HT-29 (cell line): ENCODE measurements around the gene DENND1B. TPM values are rescaled to one million over a fixed set of nuclear protein-coding genes. Genes with fewer than 3 reads are reported as not detected.

Experiments
- DNase-seq: peaks from one replicate; pipeline ENCODE4 v3.0.0-alpha.2; 2015; ENCODE audit warnings: low spot score
- total RNA-seq: library from RNA; depleted of rRNA; stranded (reverse); fragments of >200 nt; shearing (Covaris generic); gene quantifications from 2 replicates; pipeline ENCODE4 v1.2.3, GENCODE V29; 2014

DENND1B gene
- total RNA-seq, 1 experiment from 2014 or later, result 4.1 TPM

DNA sequence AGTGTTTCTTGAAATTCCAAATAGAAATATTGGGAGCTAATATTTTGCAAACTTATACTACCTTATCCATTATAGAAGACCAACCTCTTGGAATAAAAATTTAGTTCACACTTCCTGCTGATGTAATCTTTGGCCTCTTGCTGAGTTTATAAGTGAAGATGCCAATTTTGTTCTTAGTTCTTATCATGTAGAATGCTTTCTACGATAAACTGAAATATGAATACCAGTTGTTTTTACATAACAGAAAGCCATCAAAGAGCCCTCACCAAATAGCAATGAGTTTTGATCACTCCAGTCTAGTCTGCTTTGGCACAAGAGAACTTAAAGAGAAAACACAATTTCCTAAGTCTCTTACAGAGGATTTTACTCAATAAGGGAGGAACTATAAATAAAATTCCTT, 89.5 kb downstream of the DENND1B start:
- DNase-seq, result no peak

DNA sequence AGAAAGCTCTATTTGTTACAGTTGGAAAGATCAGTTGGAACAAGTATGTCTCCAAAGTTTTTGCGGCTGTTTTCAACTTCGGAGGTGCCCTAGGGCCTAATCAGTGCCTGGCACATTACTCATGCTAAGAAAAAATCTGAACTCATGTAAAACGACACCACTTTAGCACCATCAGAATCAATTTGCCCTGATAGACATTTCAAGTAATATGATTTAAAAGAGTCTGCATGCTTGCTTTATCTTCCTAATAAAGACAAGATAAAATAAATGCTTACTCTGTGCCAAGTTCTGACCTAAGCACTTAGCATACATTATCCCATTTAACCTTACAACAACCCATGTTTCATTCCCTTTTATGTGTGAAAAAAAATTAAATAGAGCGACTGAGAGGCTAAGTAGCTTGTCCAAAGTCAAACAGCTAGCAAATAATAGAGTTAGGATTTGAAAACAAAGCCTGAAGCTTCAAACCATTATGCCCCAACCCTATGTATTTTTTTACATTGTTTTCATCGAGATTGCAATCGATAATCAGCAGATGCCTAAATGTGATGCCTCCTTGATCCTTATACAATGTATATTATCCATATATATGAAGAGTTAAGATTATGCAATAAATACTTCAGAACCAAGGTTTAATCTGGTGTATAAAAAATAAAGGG, 91.3 kb downstream of the DENND1B start:
- DNase-seq, result no peak

DNA sequence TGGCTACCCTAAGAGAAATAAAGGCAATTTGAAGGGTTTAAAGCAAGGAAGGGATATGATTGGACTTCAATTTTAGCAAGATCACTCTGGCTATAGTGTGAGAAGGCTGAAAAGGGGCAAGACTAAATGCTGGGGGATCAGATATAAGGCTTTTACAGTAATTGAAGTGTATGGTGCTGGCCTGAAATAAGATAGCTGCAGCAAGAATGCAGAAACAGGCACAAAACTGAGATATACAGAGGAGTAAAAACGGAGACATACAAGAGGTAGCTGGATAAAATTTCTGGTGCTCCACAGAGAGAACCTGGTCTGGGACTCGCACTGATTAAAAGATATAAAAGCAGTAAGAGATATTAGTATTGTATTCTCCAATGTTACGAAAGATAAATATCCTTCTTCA, 92.0 kb downstream of the DENND1B start:
- DNase-seq, result no peak

DNA sequence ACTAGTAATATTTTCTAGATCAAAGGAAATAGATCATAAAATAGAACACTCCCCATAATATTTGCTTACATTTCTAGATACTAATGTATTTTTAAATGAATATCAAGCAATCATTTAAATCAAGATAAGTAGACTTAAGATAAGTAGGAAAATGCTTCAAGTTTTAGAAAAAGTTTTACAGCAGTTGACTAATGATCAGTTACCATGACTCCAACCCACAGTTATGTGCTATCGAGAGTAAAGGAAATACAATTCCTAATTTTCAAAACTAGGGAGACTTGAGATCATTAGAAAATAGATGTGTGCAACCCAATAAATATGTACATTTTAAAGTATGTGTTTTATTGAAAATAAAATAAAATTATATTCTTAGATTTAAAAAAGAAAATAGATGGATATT, 95.0 kb downstream of the DENND1B start:
- DNase-seq, result no peak

DNA sequence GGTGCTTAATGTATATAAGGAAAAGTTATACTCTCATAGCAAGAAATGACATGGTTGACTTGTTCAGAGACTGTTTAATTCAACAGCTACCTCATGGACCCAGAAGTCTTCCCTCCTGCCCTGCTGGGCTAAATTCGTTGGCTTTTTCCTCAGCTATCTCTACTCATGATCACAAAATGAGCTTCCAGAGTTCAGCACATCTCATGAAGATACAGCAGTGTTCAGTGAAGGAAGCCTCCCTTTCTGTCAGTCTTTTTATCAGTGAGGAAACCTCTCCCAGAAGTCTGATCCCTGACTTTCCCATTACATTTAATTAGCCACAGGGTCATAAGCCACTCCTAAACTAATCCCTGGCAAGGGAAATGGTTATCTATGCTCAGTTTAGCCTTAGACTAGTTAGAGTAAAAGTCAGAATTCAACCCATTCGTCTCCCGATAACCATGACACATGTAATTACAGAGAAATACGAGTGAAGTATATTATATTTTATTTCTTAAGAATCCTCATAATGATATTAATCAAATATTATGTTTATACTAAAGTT, 97.5 kb downstream of the DENND1B start:
- no peak for DNase-seq

DNA sequence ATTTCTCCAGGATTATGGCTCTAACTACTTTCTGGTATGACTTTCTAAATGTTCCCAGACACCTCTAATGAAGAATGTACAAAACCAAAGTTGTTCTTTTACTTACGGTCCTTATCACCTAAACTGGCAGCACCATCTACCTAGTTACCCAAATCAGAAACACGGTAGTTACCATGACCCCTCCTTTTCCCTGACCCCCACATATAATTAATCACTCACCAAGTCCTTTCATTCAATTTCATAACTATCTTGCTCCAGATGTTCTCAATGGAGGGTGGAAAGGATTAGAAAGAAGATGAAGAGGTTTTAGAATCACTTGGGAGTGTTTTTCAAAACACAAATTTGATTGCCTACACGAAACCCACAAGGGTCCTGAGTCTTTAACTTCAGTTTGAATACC, 98.0 kb downstream of the DENND1B start:
- no peak for DNase-seq

DNA sequence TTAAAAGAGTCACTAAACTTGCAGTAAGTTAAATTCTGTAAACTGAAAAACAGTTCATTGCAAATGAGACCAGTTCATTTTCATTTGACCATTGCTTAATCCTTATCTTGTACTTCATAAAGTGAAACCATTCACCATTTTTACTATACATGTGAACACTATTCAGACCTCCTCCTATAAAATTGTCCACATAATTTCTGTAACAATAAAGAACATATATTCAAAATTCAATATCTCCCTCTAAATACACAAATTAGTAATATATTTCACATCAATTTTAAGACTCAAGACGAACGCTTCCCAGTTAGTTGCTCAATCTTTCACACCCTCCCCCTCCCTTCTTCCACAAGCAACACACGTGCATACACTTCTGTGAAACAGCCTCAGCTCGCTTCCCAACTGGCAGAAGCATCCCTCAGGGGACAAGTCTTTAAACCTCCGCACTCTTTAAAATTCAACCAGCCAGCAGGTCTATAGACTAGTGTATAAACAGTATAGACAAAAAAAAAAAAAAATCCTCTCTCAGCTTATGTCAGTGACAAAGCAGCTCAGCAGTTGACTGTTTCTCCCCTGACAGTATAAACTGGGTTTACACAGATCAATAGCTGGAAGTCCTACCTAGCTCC, 99.6 kb downstream of the DENND1B start:
- DNase-seq, result no peak

DNA sequence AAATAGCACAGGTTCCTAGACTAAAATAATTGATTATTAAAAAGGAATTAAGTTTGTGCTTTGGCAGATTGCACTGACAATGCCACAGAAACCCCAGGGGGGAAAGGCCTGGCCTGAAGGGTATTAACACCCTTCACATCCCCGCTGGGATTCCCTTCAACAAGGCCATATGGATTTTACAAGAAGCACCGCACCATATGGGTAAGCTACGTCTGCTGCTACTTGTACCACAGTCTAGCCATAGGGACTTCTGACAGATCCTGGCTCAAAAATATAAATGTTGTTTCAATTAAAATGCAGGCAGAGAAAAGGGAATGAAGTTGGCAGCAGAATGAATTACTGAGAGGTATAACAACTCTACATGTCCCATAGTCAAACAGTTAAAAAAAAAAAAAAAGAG, 101.0 kb downstream of the DENND1B start:
- no peak for DNase-seq

DNA sequence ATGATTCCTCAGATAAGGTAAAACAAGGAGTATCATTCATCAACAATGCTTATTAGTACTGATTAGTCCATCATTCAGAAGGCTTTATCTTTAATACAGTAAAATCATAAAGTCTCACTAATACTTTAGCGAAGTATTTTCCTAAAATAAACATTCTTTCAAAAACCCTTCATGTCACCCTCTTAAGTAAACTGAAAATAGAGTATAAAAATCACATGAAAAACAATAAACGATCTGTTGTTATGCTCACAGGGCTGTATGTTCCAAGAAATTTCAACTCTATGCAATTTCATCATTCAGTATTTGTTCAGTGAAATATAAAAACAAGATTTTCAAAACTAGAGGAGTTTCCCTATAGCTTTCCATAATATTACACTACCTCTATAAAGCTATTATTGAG, 102.0 kb downstream of the DENND1B start:
- DNase-seq, result no peak

DNA sequence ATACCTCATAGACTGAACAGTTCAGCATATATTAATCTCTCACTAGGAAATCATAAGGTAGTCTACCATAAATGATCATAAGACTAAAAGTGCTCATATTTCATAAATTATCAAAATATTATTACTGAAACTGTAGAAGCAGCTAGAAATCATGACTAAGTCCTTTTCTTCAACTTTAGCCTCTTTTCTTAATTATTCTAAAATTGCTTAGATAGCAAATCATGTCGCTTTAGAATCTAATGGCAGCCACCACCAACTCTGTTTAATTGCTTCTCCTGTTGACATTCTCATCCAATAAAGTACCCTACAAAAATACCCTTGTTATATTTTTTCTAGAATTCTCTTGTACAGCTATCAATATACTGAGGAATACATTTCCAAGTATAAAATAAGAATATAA, 102.9 kb downstream of the DENND1B start:
- DNase-seq, result no peak

DNA sequence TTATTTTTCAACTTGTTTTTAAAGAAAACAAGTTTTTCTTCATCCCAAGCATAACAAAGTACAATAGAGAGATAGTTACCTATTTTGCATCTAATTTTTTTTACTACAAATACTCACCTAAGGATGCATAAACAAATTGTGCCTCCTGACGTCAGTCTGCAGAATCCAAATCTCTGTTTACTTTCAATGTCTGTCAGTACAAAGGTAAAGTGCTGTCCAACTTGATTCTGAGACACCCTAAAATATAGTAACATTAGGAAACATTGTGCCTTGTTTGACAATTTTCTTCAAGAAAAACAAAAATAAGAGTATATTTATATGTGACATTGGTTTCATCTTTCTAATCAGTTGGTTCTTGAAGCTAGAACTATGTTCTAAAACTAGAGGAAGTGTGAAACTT, 103.4 kb downstream of the DENND1B start:
- DNase-seq, result no peak

DNA sequence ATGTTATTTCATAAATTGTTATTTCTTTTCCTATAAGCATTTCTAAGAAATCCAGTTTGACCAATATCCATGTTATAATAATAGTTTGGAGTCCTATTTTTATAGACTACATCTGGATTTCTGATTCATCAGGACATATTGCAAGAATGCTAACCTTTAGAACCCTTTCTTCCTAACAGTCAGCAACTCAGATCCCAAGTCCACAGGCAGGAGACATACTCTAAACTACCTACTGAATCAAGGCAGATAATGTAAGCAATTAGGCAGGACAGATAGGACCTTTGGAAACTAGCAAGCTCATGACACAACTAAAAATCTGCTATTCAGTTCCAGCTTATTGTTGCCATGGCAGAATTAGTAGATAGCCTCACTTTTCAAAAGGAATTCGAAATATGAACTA, 104.1 kb downstream of the DENND1B start:
- DNase-seq, result no peak

DNA sequence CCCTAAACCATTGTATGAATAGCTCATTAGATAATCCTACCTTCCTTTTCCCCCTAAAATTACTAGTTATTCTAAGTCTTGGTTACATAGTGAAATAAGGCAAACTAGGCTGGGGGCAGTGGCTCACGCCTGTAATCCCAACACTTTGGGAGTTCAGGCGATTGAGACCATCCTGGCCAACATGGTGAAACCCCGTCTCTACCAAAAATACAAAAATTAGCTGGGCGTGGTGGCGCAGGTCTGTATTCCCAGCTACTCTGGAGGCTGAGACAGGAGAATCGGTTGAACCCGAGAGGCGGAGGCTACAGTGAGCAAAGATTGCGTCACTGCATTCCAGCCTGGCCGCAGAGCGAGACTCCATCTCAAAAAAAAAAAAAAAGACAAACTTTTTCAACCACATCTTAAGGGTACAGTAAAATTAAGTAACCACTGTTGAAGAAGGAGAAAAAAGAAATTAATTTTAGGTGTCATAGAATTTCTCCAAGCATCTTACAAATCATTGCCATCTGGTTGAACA, 108.5 kb downstream of the DENND1B start:
- no peak for DNase-seq

DNA sequence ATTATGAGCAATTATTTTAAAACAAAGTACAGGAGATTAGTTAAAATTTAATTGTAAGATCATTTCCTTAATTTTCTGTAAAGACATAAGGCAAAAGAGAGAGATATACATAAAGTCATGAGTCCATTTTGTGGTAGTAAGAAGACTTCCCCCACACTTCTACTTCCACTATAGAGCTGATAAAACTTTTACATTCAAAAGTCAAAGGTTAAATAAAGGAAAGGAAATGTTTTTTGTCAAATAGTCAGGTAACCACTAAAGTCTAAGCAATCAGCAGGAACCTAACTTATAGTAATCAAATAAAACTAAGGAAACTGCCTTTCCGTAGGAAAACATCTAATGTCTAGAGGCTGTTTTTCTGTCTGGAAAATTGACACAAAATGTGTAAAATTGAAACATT, 110.9 kb downstream of the DENND1B start:
- DNase-seq, result no peak

DNA sequence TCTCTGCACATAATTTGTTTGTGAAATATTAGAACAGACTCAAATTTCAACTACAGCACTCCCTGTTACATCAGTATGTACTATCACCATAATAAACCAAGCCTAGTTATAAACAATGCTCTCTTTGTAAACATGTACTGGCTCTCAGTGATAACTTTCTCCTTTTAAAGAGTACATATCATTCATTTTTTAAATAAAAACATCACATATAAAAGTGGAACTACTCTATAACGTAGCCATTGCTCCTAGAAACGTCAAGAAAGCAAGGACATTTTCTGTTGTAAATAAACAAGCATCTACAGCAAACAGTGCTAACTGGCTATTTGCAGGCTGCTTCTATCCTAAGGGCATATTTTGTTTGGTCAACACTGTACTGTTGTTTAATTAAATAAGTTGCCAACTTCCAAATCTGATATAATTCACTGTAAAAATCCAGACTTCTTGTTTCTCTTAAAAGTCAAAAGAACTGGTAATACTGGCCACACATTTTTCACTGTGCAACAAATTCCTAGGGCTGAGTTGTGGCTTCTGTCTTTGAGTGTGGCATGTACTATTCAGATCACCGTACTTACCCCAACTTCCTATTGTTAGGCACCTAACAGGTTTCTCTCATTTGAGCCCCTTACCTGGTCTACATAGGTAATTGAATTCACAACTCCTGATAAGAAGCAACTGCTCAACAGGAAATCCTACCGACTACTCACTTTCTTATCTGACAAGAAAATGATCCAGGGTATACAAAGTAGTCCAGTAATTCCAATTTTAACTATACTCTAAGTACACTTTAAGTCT, 111.9 kb downstream of the DENND1B start:
- no peak for DNase-seq

DNA sequence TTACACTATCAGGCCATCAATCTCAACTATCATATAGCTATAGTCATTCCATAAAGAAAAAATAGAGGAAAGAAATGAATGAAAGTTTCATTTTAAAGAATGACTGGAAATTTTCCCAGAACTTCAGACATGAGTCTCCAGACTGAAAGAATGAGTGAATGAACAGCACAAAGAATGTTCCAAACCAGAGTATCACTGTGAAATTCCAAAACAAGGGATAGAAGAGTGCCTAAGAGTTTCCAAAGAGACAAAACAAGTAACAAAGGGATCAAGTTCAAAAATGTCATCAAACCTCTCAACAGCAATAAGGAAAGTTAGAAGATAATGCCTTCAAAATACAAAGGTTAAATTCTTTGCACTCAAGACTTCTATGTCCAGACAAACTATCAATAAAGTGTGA, 114.9 kb downstream of the DENND1B start:
- no peak for DNase-seq

DNA sequence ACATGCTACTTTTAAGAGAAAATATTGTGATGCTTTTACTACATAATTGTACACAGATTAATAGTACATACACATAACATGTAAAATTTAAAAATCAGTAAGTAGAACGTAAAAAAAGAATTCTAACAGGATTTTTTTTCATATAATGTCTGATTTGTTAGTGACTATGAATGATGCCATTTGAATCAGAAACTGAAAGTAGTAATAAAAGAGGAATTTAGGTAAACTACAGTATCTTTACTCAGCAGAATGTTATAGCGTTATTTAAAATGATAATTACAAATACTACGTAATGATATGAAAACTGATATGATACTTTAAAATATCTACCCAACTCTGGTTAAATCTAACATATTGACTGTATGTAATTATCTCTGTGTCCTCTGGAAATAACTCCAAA, 116.1 kb downstream of the DENND1B start:
- no peak for DNase-seq

DNA sequence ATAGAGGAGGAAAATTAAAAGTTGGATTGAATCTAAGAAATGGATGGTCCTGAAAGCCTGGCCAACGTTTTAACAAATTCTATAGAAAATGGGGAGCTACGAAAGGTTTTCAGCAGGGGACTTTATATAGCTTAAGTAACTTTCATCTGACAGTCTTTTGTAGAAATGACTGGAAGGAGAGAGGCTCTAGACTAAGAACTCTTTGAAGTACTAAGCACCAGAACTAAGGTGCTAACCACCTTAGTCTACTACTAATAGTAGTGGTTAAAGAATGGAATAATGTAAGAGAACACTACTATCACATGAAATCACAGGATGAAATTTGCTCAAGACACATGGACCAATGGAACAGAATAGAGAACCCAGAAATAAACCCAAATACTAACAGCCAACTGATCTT, 126.1 kb downstream of the DENND1B start:
- DNase-seq, result no peak

DNA sequence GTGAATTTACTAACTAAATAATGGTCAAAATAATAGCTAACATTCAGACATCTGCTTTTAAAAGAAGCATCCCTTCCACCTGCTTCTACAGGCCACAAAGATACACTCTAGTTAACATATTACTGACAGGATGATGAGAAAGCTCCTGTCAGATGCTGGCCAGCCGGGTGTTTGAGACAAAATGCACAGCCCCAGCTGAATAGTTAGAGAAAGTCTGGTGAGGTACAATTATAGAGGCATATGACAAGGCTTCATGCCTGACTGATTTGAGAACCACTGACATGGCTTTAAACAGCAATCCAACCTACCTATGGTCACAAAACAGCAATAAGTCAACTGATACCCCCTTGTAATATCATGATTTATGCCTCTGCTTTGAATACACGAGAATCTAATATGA, 137.0 kb downstream of the DENND1B start:
- no peak for DNase-seq

DNA sequence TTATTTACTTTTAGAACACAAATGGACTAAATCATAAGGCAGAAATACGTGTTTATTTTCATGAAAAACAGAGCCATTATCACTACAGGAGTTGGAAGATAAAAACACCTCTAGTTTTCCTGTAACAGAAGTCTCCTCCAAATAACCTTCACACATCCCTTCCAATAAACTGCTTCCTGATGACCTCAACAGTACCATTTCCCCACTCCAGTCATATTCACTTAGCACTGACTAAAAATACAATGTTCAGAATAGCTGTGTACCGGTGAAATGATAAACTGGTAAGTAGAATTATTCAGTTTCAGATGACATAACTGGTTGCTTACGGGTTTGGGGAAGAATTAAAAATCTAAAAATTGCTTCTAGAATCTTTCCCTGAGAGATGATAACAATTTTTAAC, 137.9 kb downstream of the DENND1B start:
- no peak for DNase-seq

DNA sequence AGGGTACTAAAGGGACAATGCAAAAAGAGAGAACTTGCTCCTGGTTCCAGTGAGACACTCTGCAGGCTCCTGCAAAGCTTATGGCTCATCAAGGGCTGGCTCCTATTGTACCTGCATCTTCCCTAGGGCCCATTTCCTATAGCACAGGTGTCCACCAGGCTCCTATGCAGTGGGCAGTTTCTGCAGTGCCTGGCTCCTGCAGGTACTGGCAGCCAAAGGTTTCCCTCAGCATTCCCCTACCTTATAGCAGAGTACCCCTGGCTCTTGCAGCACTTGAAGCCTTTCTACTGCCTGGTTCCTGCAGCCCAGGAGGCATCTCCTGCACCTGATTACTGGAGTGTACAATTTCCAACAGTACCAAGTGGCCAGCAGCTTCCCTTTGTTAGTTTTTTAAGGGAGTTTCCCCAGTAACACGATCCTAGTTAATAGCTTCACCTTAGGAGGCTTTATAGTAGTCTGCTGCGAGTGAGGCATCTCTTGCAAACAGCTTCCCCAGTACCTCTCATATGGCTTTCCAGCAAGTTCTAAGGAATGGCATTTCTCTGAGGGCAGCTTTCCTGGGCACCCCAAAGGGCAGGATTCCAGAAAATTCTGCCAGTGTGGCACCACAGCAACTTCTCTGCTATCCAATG, 141.7 kb downstream of the DENND1B start:
- no peak for DNase-seq

DNA sequence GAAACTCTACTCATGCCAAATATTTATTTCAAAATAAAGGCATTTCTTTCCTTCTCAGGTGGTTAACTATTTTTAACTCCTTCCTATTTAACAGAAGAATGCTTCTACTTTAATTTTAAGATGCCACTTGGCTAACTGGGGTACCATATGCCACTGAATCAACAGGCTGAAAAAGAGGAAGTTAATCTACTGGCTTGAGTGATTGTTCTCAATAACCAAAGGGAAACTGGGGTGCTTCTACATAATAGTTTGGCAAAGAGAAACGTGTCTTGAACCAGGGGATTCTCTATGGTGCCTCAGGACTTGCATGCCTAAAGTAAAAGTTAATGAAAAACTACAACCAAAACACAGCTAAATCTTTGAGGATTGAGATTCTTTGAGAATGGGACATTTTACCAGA, 142.6 kb downstream of the DENND1B start:
- DNase-seq, result no peak
